ENCODE results near the gene SLC39A9. TPM values are rescaled to one million over a fixed set of nuclear protein-coding genes. Genes with fewer than 3 reads are reported as not detected.

Gene SLC39A9
- total RNA-seq, 1 experiment from 2014 or later, result 44.1 TPM

DNA sequence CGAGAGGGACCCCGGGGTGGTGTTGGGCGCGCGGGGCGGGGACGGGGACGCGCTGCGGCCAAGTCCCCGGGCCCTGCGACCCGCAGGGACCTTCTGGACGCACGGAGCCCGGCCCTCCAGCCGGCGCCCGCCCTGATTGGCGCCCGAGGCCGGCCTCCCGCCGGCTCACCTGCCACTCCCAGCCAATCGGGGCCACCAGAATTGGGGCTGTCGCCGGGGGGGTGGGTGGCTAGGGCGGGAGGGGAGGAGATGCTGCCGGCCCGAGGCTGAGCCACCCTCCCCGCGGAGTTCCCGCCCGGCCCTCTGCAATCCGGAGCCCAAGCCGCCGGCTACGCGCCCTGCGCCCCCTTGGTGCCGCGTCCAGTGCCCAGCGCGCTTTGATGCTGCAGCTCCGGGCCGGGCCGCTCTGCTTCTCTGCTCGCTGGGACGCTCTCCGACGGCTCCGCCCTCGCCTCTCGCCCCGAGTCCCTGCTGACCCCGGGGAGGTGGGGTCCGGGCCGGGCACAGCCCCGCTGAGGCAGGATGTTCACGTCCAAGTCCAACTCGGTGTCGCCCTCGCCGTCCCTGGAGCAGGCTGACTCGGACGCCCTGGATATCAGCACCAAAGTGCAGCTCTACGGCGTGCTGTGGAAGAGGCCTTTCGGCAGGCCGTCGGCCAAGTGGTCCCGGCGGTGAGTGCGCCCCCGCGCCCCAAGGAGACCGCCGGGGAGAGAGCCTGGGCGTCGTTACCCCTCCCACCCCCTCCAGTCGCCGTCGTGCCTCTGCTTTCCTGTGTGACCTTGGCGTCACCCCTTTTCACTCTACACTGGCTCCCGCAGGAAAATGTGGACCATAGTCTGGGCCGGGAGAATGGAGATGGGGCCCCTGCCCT is 86.2 kb downstream of the SLC39A9 start, which contains the start of gene PLEKHD1 (continued):
- TF ChIP-seq, protein P1, sequence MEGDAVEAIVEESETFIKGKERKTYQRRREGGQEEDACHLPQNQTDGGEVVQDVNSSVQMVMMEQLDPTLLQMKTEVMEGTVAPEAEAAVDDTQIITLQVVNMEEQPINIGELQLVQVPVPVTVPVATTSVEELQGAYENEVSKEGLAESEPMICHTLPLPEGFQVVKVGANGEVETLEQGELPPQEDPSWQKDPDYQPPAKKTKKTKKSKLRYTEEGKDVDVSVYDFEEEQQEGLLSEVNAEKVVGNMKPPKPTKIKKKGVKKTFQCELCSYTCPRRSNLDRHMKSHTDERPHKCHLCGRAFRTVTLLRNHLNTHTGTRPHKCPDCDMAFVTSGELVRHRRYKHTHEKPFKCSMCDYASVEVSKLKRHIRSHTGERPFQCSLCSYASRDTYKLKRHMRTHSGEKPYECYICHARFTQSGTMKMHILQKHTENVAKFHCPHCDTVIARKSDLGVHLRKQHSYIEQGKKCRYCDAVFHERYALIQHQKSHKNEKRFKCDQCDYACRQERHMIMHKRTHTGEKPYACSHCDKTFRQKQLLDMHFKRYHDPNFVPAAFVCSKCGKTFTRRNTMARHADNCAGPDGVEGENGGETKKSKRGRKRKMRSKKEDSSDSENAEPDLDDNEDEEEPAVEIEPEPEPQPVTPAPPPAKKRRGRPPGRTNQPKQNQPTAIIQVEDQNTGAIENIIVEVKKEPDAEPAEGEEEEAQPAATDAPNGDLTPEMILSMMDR (IDR thresholded peaks at IDR 0.05), result no peak
- TF ChIP-seq, protein P2, sequence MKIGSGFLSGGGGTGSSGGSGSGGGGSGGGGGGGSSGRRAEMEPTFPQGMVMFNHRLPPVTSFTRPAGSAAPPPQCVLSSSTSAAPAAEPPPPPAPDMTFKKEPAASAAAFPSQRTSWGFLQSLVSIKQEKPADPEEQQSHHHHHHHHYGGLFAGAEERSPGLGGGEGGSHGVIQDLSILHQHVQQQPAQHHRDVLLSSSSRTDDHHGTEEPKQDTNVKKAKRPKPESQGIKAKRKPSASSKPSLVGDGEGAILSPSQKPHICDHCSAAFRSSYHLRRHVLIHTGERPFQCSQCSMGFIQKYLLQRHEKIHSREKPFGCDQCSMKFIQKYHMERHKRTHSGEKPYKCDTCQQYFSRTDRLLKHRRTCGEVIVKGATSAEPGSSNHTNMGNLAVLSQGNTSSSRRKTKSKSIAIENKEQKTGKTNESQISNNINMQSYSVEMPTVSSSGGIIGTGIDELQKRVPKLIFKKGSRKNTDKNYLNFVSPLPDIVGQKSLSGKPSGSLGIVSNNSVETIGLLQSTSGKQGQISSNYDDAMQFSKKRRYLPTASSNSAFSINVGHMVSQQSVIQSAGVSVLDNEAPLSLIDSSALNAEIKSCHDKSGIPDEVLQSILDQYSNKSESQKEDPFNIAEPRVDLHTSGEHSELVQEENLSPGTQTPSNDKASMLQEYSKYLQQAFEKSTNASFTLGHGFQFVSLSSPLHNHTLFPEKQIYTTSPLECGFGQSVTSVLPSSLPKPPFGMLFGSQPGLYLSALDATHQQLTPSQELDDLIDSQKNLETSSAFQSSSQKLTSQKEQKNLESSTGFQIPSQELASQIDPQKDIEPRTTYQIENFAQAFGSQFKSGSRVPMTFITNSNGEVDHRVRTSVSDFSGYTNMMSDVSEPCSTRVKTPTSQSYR (CRISPR knock-in tag; IDR thresholded peaks at IDR 0.05), result no peak
- no peak for TF ChIP-seq SMAD3 (CRISPR knock-in tag; IDR thresholded peaks at IDR 0.05; ENCODE audit: borderline replicate concordance)
- no peak for TF ChIP-seq CREM (CRISPR knock-in tag; IDR thresholded peaks at IDR 0.05)
- TF ChIP-seq, protein P3, sequence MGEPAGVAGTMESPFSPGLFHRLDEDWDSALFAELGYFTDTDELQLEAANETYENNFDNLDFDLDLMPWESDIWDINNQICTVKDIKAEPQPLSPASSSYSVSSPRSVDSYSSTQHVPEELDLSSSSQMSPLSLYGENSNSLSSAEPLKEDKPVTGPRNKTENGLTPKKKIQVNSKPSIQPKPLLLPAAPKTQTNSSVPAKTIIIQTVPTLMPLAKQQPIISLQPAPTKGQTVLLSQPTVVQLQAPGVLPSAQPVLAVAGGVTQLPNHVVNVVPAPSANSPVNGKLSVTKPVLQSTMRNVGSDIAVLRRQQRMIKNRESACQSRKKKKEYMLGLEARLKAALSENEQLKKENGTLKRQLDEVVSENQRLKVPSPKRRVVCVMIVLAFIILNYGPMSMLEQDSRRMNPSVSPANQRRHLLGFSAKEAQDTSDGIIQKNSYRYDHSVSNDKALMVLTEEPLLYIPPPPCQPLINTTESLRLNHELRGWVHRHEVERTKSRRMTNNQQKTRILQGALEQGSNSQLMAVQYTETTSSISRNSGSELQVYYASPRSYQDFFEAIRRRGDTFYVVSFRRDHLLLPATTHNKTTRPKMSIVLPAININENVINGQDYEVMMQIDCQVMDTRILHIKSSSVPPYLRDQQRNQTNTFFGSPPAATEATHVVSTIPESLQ (CRISPR knock-in tag; IDR thresholded peaks at IDR 0.05), result no peak
- TF ChIP-seq GTF2I (CRISPR knock-in tag; conservative IDR thresholded peaks at IDR 0.05), result no peak
- TF ChIP-seq EMX1 (CRISPR knock-in tag; IDR thresholded peaks at IDR 0.05), result no peak
- TF ChIP-seq, protein P4, sequence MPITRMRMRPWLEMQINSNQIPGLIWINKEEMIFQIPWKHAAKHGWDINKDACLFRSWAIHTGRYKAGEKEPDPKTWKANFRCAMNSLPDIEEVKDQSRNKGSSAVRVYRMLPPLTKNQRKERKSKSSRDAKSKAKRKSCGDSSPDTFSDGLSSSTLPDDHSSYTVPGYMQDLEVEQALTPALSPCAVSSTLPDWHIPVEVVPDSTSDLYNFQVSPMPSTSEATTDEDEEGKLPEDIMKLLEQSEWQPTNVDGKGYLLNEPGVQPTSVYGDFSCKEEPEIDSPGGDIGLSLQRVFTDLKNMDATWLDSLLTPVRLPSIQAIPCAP (CRISPR knock-in tag; IDR thresholded peaks at IDR 0.05), result no peak
- TF ChIP-seq ZNF671 (CRISPR knock-in tag; IDR thresholded peaks at IDR 0.05), result no peak
- peak; percentile 5; the same call in 1 of the 2 replicates for TF ChIP-seq FOXK1 (CRISPR knock-in tag; IDR thresholded peaks at IDR 0.05)
- TF ChIP-seq, protein P5, sequence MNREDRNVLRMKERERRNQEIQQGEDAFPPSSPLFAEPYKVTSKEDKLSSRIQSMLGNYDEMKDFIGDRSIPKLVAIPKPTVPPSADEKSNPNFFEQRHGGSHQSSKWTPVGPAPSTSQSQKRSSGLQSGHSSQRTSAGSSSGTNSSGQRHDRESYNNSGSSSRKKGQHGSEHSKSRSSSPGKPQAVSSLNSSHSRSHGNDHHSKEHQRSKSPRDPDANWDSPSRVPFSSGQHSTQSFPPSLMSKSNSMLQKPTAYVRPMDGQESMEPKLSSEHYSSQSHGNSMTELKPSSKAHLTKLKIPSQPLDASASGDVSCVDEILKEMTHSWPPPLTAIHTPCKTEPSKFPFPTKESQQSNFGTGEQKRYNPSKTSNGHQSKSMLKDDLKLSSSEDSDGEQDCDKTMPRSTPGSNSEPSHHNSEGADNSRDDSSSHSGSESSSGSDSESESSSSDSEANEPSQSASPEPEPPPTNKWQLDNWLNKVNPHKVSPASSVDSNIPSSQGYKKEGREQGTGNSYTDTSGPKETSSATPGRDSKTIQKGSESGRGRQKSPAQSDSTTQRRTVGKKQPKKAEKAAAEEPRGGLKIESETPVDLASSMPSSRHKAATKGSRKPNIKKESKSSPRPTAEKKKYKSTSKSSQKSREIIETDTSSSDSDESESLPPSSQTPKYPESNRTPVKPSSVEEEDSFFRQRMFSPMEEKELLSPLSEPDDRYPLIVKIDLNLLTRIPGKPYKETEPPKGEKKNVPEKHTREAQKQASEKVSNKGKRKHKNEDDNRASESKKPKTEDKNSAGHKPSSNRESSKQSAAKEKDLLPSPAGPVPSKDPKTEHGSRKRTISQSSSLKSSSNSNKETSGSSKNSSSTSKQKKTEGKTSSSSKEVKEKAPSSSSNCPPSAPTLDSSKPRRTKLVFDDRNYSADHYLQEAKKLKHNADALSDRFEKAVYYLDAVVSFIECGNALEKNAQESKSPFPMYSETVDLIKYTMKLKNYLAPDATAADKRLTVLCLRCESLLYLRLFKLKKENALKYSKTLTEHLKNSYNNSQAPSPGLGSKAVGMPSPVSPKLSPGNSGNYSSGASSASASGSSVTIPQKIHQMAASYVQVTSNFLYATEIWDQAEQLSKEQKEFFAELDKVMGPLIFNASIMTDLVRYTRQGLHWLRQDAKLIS (CRISPR knock-in tag; IDR thresholded peaks at IDR 0.05; ENCODE audit: borderline replicate concordance), result no peak
- TF ChIP-seq IRF2 (CRISPR knock-in tag; IDR thresholded peaks at IDR 0.05; ENCODE audit: borderline replicate concordance, low read depth), result no peak
- TF ChIP-seq MYBL2 (CRISPR knock-in tag; IDR thresholded peaks at IDR 0.05), result no peak
- no peak for TF ChIP-seq PRRX2 (CRISPR knock-in tag; IDR thresholded peaks at IDR 0.05)
- TF ChIP-seq NFE2L1 (CRISPR knock-in tag; IDR thresholded peaks at IDR 0.05), result no peak
- TF ChIP-seq, protein P6, sequence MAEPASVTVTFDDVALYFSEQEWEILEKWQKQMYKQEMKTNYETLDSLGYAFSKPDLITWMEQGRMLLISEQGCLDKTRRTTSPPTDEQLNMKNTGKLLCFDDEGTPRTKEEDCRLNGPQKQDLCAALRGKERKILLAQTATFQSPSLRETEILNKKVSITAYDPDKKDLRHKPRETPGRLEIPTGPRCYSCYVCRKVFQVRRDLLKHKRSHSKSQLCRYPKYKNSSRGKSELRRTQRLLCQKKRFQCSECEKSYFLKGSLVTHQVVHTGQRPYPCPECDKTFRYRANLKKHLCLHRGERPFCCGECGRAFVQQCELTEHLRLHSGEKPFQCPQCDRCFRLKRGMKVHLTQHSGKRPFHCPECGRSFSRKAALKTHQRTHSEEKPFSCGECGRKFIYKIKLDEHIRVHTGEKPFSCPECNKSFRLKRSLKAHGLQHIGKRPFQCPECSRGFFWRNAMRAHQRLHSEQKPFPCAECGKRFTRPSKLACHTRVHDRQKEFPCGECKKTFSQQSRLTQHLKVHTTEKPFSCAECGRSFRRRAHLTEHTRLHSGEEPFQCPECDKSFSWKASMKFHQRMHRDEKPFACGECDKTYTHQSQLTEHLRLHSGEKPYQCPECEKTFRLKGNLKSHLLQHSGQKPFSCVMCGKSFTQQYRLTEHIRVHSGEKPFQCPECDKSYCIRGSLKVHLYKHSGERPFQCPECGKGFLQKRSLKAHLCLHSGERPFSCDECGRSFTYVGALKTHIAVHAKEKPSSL (CRISPR knock-in tag; conservative IDR thresholded peaks at IDR 0.05), result no peak
- TF ChIP-seq, protein P7, sequence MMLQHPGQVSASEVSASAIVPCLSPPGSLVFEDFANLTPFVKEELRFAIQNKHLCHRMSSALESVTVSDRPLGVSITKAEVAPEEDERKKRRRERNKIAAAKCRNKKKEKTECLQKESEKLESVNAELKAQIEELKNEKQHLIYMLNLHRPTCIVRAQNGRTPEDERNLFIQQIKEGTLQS (CRISPR knock-in tag; conservative IDR thresholded peaks at IDR 0.05), result no peak
- 0 out of 2 replicates have a peak, but pooled peaks have one; percentile 19 for TF ChIP-seq CREB1 (CRISPR knock-in tag; IDR thresholded peaks at IDR 0.05)
- TF ChIP-seq, protein P8, sequence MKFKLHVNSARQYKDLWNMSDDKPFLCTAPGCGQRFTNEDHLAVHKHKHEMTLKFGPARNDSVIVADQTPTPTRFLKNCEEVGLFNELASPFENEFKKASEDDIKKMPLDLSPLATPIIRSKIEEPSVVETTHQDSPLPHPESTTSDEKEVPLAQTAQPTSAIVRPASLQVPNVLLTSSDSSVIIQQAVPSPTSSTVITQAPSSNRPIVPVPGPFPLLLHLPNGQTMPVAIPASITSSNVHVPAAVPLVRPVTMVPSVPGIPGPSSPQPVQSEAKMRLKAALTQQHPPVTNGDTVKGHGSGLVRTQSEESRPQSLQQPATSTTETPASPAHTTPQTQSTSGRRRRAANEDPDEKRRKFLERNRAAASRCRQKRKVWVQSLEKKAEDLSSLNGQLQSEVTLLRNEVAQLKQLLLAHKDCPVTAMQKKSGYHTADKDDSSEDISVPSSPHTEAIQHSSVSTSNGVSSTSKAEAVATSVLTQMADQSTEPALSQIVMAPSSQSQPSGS (CRISPR knock-in tag; IDR thresholded peaks at IDR 0.05; ENCODE audit: borderline replicate concordance, low read depth), result no peak
- TF ChIP-seq, protein P9, sequence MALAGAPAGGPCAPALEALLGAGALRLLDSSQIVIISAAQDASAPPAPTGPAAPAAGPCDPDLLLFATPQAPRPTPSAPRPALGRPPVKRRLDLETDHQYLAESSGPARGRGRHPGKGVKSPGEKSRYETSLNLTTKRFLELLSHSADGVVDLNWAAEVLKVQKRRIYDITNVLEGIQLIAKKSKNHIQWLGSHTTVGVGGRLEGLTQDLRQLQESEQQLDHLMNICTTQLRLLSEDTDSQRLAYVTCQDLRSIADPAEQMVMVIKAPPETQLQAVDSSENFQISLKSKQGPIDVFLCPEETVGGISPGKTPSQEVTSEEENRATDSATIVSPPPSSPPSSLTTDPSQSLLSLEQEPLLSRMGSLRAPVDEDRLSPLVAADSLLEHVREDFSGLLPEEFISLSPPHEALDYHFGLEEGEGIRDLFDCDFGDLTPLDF (CRISPR knock-in tag; IDR thresholded peaks at IDR 0.05), result 0 out of 2 replicates have a peak, but pooled peaks have one; percentile 67
- TF ChIP-seq ZBTB21 (CRISPR knock-in tag; IDR thresholded peaks at IDR 0.05; ENCODE audit: borderline replicate concordance), result no peak
- TF ChIP-seq NR1H2 (CRISPR knock-in tag; IDR thresholded peaks at IDR 0.05), result no peak
